GM19324 (cell line): ENCODE data around the gene GCGR.

Experiments used
- ATAC-seq: cut with Tn5 transposase; IDR thresholded peaks from one replicate; pipeline ENCODE4 v1.9.1; 2021; ENCODE audit warnings: mild to moderate bottlenecking, moderate library complexity; ENCODE audit not compliant: unreplicated experiment, low FRiP score

The GCGR gene

GRCh38 chr17:81803728-81804558 is at the start of gene GCGR:
GCGR (plus strand) TSS chr17:81804150; CDS start chr17:81809019, 4,869 bp downstream.
- no peak for ATAC-seq

- no peak for ATAC-seq
These were observed 11.0 kb upstream of the GCGR start for GRCh38 chr17:81792675-81793615.

DNA sequence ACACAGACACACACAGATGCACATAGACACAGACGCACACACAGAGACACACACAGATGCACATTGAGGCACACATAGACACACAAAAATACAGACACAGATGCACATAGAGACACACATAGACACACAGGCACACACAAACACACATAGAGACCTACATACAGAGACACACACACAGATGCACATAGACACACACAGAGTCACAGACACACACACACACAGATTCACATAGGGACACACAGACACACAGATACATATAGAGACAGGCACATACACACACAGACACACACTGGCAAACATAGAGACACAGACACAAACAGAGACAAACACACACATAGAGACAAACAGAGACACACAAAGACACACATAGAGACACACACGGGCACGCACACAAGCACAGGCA is 9.9 kb upstream of the GCGR start:
- no peak for ATAC-seq

- ATAC-seq: no peak
These were observed 9.4 kb upstream of the GCGR start for GRCh38 chr17:81794509-81794908.

GRCh38 chr17:81801327-81801726 is 2.6 kb upstream of the GCGR start:
- ATAC-seq: no peak

DNA sequence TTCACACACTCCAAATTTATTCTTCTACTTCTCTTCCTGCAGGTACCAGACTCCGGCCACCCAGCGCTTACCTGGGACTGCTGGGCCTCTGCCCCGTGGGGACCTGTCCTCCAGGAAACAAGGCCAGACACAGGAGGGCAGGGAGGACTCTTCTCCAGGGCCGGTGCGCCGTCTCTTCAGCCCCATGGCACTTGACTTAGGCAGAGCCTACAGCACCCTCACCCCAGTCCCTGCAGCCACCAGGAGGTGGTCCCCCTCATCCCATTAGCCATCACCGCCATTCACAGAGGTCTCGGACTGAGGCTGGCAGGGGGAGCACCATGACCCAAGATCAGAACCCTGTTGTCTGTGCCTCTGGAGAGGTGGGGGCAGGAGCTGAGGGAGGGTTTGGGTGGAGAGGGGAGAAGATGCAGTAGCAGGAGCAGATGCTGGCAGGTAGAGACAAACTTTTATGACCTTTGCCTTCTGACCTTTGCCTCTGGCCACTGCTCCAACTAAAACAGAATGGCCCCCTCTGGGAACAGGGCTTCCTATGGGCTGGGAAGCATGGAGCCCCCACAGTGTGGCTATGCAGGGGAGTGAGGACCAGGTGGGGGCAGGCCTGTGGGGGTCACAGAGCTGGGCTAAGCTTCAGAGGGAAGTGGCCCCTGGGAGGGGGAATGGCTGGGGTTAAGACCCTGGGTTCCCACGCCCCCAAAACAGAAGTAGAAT is 1.7 kb upstream of the GCGR start:
- ATAC-seq: no peak

DNA sequence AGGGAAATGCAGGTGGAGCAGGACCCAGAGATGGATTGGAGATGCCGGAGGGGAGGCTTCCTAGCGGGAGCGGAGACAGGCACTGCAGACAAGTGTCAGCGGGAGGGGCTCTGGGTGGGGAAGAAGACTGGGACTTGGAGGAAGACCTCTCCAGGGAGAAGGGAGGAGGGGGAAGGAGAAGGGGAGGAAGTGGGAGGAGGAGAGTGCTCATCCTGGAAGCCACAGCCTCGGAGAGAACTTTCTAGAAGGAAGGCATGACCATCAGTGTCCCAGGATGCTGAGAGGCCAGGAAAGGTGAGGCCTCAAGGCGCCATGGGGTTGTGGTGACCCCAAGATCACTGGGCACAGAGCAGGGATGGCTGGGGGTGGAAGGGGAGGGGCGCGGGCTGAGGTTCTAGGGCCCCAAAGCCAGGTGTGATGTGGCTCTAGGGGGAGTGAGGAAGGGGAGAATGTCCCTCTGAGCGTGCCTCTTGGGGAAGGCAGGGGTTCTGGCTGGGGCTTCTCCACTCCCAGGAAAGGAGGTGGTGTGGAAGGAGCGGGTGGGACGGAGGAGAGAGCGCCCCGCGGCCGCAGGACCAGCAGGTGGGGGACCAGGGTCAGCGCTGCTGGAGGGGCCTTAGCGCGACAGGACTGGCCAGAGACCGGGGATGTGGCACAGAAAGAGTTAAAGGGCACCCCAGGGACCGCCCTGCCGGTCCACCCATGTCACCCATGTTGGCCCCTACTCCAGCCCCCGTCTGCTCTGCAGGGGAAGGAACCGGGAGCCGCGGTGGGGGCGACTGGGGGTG is 900 bp upstream of the GCGR start:
- ATAC-seq: no peak

DNA sequence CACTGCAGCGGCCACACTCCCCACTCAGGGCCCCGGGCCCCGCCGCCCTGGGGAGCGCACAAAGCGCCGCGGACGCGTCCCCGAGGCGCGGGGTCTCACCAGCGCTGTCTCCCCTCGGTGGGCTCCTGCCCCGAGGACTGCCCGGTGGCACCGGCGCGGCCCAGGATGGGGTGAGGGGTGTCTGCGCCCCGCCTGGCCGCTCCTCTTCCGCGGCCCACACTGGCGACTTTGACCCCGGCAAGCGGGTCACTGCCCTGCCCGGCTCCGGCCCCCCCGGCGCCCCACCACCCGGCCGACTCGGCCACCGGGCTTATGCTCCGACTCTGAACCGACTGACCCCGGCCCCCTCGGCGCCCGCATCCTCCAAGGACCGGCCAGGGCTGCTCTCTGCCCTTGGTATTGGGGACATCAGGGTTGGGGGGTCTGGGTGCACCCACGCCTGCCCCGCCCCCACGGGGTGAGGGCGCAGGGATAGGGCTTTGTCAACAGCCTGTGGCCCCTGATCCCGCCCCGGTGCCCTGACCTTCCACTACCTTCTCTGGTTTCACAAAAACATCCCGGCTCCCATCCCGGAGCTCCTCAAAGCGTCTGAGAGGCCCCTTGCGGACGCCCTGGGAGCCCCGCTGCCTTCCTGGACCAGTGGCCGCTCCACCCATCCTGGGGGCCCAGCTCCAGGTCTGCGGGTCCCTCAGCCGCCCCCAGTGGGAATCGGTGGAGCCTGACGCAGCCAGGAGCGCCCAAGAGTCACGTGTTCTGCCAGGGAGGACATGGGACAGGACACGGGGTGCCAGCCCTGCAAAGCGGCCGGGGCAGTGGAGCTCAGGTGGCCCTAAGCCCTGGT is 829 bp downstream of the GCGR start:
- no peak for ATAC-seq

DNA sequence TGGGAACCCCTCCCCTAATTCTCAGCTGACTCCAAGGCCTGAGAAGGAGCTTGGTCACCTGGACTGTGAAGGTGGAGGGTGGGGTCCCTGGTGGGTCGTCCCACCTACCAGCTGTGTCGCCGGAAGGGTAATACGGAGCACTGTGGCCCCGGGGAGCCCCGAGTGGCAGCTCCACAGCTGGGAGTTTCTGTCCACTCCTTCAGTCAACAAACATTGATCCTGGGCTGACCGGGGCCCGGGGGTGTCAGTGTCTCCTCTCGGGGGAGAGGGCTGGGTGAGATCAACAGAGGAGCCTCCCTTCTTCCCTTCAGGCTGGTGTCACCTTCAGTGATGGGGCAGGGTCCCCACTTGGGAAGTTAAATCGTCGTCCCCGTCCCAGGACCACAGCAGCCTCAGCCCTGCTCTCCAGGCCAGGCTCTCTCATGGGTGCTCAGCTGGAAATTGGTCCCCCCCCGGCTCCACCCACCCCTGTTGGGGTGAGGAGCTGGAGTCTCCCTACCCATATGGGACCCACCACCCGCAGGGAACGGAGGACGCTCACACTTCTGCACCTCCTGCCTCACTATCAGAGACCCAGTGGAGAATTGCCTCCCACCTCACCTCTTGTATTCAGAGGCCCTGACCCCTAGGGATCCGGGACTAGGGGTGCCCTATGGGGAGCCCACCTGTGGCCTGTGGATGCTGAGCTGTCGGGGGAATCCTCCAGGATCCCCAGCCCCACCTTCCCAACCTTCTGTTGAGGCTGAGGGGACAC is 1.9 kb downstream of the GCGR start:
- no peak for ATAC-seq

- ATAC-seq: no peak
These were observed 2.7 kb downstream of the GCGR start for GRCh38 chr17:81806461-81807209.

DNA sequence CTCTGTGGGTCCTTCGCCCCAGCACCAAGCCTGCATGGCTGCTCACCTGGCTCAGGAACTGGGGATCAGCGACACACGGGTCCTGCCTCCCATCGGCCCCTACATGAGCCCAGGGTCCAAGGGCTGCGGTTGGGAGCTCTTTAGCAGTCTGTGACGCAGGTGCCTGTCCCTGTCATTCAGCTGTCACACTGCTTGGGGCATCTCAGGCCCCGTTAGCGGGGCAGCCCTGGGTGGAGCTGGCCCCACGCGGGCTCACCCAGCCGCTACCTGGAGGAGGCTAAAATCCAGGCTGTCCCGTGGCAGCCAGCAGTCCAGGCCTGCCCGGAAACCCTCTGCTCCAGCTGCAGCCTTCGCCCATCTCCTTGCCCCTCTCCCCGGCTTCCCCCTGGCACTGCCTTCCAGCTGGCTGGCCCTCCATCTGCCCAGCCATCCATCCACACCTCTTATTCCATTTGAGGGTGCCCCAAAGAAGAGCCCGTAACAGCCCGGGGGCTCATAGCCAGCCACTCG is 3.3 kb downstream of the GCGR start:
- no peak for ATAC-seq

DNA sequence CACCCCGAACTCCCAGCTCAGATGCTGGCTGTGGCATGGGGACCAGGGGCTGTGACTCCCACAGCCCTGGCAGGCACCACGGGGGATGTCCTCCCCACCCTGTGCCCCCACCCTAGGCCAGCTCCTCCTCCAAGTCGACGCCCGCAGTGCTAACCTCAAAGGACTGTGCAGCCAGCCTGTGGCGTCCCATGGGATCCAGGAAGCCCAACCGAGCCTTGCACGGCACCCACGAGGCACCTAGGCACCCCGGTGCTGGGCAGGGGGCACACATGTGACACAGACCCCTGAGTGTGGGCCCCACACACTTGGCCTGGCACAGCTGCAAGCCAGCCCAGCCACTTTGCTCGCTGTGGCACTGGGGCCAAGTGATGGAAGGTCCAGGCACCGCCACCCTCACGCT is 3.9 kb downstream of the GCGR start:
- no peak for ATAC-seq

- ATAC-seq: no peak
These were observed 5.0 kb downstream of the GCGR start for GRCh38 chr17:81808778-81809555.

DNA sequence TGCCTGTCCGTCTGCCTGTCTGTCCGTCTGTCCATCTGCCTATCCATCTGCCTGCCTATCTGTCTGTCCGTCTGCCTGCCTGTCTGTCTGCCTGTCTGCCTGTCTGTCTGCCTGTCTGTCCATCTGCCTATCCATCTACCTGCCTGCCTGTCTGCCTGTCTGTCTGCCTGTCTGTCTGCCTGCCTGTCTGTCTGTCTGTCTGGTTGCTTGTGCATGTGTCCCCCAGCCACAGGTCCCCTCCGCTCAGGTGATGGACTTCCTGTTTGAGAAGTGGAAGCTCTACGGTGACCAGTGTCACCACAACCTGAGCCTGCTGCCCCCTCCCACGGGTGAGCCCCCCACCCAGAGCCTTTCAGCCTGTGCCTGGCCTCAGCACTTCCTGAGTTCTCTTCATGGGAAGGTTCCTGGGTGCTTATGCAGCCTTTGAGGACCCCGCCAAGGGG is 5.6 kb downstream of the GCGR start:
- ATAC-seq: no peak

- no peak for ATAC-seq
These were observed 6.5 kb downstream of the GCGR start for GRCh38 chr17:81810476-81810875.

- no peak for ATAC-seq
These were observed 7.1 kb downstream of the GCGR start for GRCh38 chr17:81810892-81811704.
